HG03520 (cell line): Measurements from ENCODE around the gene ADK.
"Not testable (repeated sequence)": the region's sequence is repeated elsewhere in the genome, so short reads cannot be mapped to it uniquely, and the experiment has no call there.

Experiments used
- ATAC-seq: cut with Tn5 transposase; IDR thresholded peaks from one replicate; pipeline ENCODE4 v1.9.1; 2021; ENCODE audit warnings: mild to moderate bottlenecking, moderate library complexity; ENCODE audit not compliant: unreplicated experiment

The ADK gene

GRCh38 chr10:74140553-74140952 lies 10.5 kb upstream of the ADK start:
- no peak for ATAC-seq

GRCh38 chr10:74145133-74145532 lies 5.9 kb upstream of the ADK start:
- no peak for ATAC-seq

- ATAC-seq: not testable (repeated sequence)
Observed at GRCh38 chr10:74146980-74147379, 4.0 kb upstream of the ADK start.

- ATAC-seq: peak; percentile 36
Observed at GRCh38 chr10:74150204-74150989, 624 bp upstream of the ADK start, which contains the start of gene AP3M1. Gene AP3M1 (minus strand): TSS chr10:74150828. CDS start chr10:74138379, 12,449 bp downstream.

- no peak for ATAC-seq
Observed at GRCh38 chr10:74151879-74152722, 1.1 kb downstream of the ADK start.

GRCh38 chr10:74153123-74153522 lies 2.1 kb downstream of the ADK start:
- no peak for ATAC-seq

- ATAC-seq: no peak
Observed at GRCh38 chr10:74153676-74154075, 2.7 kb downstream of the ADK start.

- ATAC-seq: no peak
Observed at GRCh38 chr10:74156919-74157289, 5.9 kb downstream of the ADK start.

GRCh38 chr10:74160013-74160412 lies 9.0 kb downstream of the ADK start:
- no peak for ATAC-seq

- ATAC-seq: no peak
Observed at GRCh38 chr10:74163319-74164068, 12.5 kb downstream of the ADK start.

- ATAC-seq: no peak
Observed at GRCh38 chr10:74164716-74165529, 13.9 kb downstream of the ADK start.

GRCh38 chr10:74165530-74165901 lies 14.5 kb downstream of the ADK start:
- no peak for ATAC-seq

GRCh38 chr10:74167443-74167842 lies 16.4 kb downstream of the ADK start:
- no peak for ATAC-seq

- no peak for ATAC-seq
Observed at GRCh38 chr10:74171625-74172024, 20.6 kb downstream of the ADK start.

GRCh38 chr10:74174521-74174920 lies 23.5 kb downstream of the ADK start:
- ATAC-seq: no peak

- no peak for ATAC-seq
Observed at GRCh38 chr10:74175510-74176379, 24.7 kb downstream of the ADK start.

- peak; percentile 87 for ATAC-seq
Observed at GRCh38 chr10:74176380-74177139, 25.5 kb downstream of the ADK start.

GRCh38 chr10:74177140-74177677 lies 26.2 kb downstream of the ADK start:
- no peak for ATAC-seq
